ENCODE results near the gene ORM1.

The ORM1 gene

GRCh38 chr9:114371973-114372917, 49.3 kb downstream of the ORM1 start:
- no peak for TF ChIP-seq CTCF (IDR thresholded peaks at IDR 0.05; ENCODE audit: low read depth, low read length, missing control alignments)
- in situ Hi-C loops (cut with HindIII; ENCODE audit: low pct_ligation_motif_present, low sequenced_read_pairs), result no loop called here
- Histone ChIP-seq H3K36me3 (replicated peaks) (peaks cover 10% of the 10 kb centered on the region), H3K27ac (no peak overlapping the region), H3K4me3 (ENCODE audit: low read depth, low read length) (no peak overlapping the region), H3K27me3 (replicated peaks) (no peaks in the 10 kb centered on the region)
- no peak for DNase-seq

- peaks cover 2% of the 10 kb centered on the region for H3K36me3 ChIP-seq (replicated peaks)
These were observed 50.1 kb downstream of the ORM1 start for GRCh38 chr9:114372921-114373448.

GRCh38 chr9:114373960-114374730, 51.2 kb downstream of the ORM1 start:
- no peaks in the 10 kb centered on the region for H3K27me3 ChIP-seq (replicated peaks)
- TF ChIP-seq CTCF (IDR thresholded peaks at IDR 0.05; ENCODE audit: low read depth, low read length, missing control alignments), result no peak
- DNase-seq, result no peak
- H3K36me3 ChIP-seq (replicated peaks), result no peaks in the 10 kb centered on the region
- in situ Hi-C loops (cut with HindIII; ENCODE audit: low pct_ligation_motif_present, low sequenced_read_pairs), result no loop called here
- H3K4me3 ChIP-seq (ENCODE audit: low read depth, low read length), result no peak overlapping the region
- H3K27ac ChIP-seq, result no peak overlapping the region

More at GRCh38 chr9:114372921-114373448, 50.1 kb downstream of the ORM1 start:
- no peak overlapping the region for H3K27ac ChIP-seq
- no peak for TF ChIP-seq CTCF (IDR thresholded peaks at IDR 0.05; ENCODE audit: low read depth, low read length, missing control alignments)
- H3K27me3 ChIP-seq (replicated peaks), result no peaks in the 10 kb centered on the region
- H3K4me3 ChIP-seq (ENCODE audit: low read depth, low read length), result no peak overlapping the region
- in situ Hi-C loops (cut with HindIII; ENCODE audit: low pct_ligation_motif_present, low sequenced_read_pairs), result no loop called here
- no peak for DNase-seq

GRCh38 chr9:114374936-114375335, 52.0 kb downstream of the ORM1 start:
- Histone ChIP-seq H3K27me3 (replicated peaks) (no peaks in the 10 kb centered on the region), H3K27ac (no peak overlapping the region), H3K36me3 (replicated peaks) (no peaks in the 10 kb centered on the region), H3K4me3 (ENCODE audit: low read depth, low read length) (no peak overlapping the region)
- in situ Hi-C loops (cut with HindIII; ENCODE audit: low pct_ligation_motif_present, low sequenced_read_pairs), result no loop called here
- TF ChIP-seq CTCF (IDR thresholded peaks at IDR 0.05; ENCODE audit: low read depth, low read length, missing control alignments), result no peak
- DNase-seq, result no peak

GRCh38 chr9:114375386-114376175, 52.7 kb downstream of the ORM1 start:
- Histone ChIP-seq H3K4me3 (ENCODE audit: low read depth, low read length) (no peak overlapping the region), H3K36me3 (replicated peaks) (no peaks in the 10 kb centered on the region), H3K27ac (no peak overlapping the region), H3K27me3 (replicated peaks) (no peaks in the 10 kb centered on the region)
- no peak for TF ChIP-seq CTCF (IDR thresholded peaks at IDR 0.05; ENCODE audit: low read depth, low read length, missing control alignments)
- no peak for DNase-seq
- in situ Hi-C loops (cut with HindIII; ENCODE audit: low pct_ligation_motif_present, low sequenced_read_pairs), result no loop called here
